GM18909 (cell line): ENCODE data around the gene PRX.
"Not testable (repeated sequence)": the region's sequence is repeated elsewhere in the genome, so short reads cannot be mapped to it uniquely, and the experiment has no call there.

Source experiments
- ATAC-seq: cut with Tn5 transposase; IDR thresholded peaks from one replicate; pipeline ENCODE4 v1.9.1; 2021; ENCODE audit warnings: mild to moderate bottlenecking; ENCODE audit not compliant: unreplicated experiment, poor library complexity

Gene PRX

GRCh38 chr19:40442328-40443130 is 29.4 kb upstream of the PRX start:
- no peak for ATAC-seq

GRCh38 chr19:40441719-40442253 is 28.6 kb upstream of the PRX start:
- no peak for ATAC-seq

- ATAC-seq: no peak
Measured at GRCh38 chr19:40438284-40438683, 25.1 kb upstream of the PRX start.

GRCh38 chr19:40433391-40434216 is 20.4 kb upstream of the PRX start:
- peak; percentile 62 for ATAC-seq

GRCh38 chr19:40432760-40433159 is 19.6 kb upstream of the PRX start:
- not testable (repeated sequence) for ATAC-seq

- no peak for ATAC-seq
Measured at GRCh38 chr19:40431698-40432097, 18.5 kb upstream of the PRX start.

GRCh38 chr19:40430242-40430641 is 17.1 kb upstream of the PRX start:
- ATAC-seq: not testable (repeated sequence)

GRCh38 chr19:40428197-40428596 is 15.0 kb upstream of the PRX start:
- not testable (repeated sequence) for ATAC-seq

- peak; percentile 87 for ATAC-seq
Measured at GRCh38 chr19:40425450-40426287, 12.5 kb upstream of the PRX start, which contains the start of gene SERTAD1. TSS of gene SERTAD1 (minus strand) at chr19:40425992. CDS start at chr19:40423546, 2,446 bp downstream.

GRCh38 chr19:40424637-40425449 is 11.7 kb upstream of the PRX start:
- peak; percentile 1 for ATAC-seq

- ATAC-seq: no peak
Measured at GRCh38 chr19:40423938-40424337, 10.8 kb upstream of the PRX start.

GRCh38 chr19:40422748-40423566 is 9.8 kb upstream of the PRX start:
- no peak for ATAC-seq

- ATAC-seq: no peak
Measured at GRCh38 chr19:40421993-40422747, 9.0 kb upstream of the PRX start.

- peak; percentile 37 for ATAC-seq
Measured at GRCh38 chr19:40420766-40421765, 7.9 kb upstream of the PRX start.

- no peak for ATAC-seq
Measured at GRCh38 chr19:40420451-40420765, 7.2 kb upstream of the PRX start.

GRCh38 chr19:40419780-40420179 is 6.6 kb upstream of the PRX start:
- no peak for ATAC-seq
